ENCODE results near the gene CNP. TPM values are rescaled to one million over a fixed set of nuclear protein-coding genes. Genes with fewer than 3 reads are reported as not detected.

Gene CNP
- 10 to 100 TPM; 10.2 to 74.7 (median 40.2) TPM for total RNA-seq

DNA sequence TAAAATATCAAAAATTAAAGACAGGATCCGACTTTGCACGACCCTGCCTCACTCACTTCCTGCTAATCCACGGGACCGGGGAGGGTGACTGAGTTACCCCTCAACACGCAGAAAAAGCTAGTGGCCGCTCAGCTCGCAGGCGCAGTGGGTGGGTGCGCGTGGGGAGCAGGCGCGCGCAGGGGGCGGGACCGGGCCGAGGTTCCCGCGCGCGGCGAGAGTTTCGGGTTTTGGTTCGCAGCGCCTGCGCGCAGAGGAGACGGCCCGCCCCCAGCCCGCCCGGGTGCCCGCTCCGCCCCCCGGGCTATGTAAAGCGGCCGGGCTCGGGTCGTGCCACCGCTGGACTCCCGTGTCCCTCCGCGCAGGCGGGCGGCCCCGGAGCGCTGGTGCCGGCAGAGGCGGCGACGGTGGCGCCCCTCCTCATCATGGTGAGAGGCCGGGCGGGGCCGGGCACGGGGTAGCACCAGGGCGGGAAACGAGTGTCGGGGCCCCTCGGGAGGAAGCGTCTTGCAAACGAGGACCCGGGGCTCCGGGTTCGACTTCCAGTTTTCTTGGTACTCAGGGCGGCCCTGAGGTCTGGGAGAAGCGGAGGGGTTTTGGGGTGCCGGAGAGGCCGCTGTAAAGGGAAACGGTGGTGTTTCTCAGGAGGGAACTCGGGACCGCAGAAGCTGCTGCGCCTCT is at the start of gene CNP:
TSS of gene CNP (plus strand) at position 333 of the 678 bp plus-strand sequence. CDS start at position 423, 90 bp downstream.
- peak within 1 kb of the TSS; percentile 85 to 91 for H3K27ac ChIP-seq
- H3K4me3 ChIP-seq, result peak within 1 kb of the TSS; percentile 79 to 92
- peak; percentile 87 to 92 for DNase-seq
- TF ChIP-seq, protein P1, sequence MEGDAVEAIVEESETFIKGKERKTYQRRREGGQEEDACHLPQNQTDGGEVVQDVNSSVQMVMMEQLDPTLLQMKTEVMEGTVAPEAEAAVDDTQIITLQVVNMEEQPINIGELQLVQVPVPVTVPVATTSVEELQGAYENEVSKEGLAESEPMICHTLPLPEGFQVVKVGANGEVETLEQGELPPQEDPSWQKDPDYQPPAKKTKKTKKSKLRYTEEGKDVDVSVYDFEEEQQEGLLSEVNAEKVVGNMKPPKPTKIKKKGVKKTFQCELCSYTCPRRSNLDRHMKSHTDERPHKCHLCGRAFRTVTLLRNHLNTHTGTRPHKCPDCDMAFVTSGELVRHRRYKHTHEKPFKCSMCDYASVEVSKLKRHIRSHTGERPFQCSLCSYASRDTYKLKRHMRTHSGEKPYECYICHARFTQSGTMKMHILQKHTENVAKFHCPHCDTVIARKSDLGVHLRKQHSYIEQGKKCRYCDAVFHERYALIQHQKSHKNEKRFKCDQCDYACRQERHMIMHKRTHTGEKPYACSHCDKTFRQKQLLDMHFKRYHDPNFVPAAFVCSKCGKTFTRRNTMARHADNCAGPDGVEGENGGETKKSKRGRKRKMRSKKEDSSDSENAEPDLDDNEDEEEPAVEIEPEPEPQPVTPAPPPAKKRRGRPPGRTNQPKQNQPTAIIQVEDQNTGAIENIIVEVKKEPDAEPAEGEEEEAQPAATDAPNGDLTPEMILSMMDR (IDR thresholded peaks at IDR 0.05), result peak in 1 of 4 experiments; percentile 34
- TF ChIP-seq POLR2A (IDR thresholded peaks at IDR 0.05), result peak; percentile 73 to 86
- H3K4me1 ChIP-seq, result peaks cover 0 to 9% of the 10 kb centered on the region in 2 donors
- H3K27me3 ChIP-seq, result no peaks in the 10 kb centered on the region
- intact Hi-C loops (cut with DNase I; ENCODE audit: low total_unique reads), result loop anchor here (10.0 kb wide), 2 partner anchors 58 to 148 kb away; partner anchors contain the start of genes DHX58 and NKIRAS2
- H3K9me3 ChIP-seq, result no peaks in the 10 kb centered on the region
- H3K36me3 ChIP-seq, result no peaks in the 10 kb centered on the region

DNA sequence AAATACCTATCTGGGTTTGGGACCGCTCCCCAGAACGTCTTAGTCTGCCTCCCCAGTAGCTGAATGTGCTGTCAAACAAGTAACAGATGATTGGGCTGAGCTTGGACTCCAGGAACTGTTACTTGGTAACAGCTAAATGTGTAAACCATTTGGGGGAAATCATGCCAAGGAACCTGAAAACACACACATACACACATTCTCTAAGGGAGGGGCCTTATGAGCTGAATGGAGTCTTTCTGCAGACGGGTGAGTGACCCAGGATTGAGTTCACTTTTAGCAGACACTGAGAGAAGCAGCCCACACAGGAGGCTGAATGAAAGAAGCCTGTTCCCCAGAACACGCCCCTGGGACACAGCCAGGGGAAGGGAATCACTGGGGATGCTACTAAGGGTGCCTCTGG is 49.4 kb upstream of the CNP start:
- Histone ChIP-seq H3K9me3 (no peaks in the 10 kb centered on the region), H3K4me3 (peak overlapping the region in 1 of 2 donors; percentile 74), H3K27me3 (no peaks in the 10 kb centered on the region), H3K4me1 (peaks cover 0 to 11% of the 10 kb centered on the region in 2 donors), H3K27ac (no peak overlapping the region), H3K36me3 (no peaks in the 10 kb centered on the region)
- DNase-seq, result no peak
- intact Hi-C loops (cut with DNase I; ENCODE audit: low total_unique reads), result no loop called here
- no peak for TF ChIP-seq POLR2A (IDR thresholded peaks at IDR 0.05)
- TF ChIP-seq, protein P1 (IDR thresholded peaks at IDR 0.05), result no peak

DNA sequence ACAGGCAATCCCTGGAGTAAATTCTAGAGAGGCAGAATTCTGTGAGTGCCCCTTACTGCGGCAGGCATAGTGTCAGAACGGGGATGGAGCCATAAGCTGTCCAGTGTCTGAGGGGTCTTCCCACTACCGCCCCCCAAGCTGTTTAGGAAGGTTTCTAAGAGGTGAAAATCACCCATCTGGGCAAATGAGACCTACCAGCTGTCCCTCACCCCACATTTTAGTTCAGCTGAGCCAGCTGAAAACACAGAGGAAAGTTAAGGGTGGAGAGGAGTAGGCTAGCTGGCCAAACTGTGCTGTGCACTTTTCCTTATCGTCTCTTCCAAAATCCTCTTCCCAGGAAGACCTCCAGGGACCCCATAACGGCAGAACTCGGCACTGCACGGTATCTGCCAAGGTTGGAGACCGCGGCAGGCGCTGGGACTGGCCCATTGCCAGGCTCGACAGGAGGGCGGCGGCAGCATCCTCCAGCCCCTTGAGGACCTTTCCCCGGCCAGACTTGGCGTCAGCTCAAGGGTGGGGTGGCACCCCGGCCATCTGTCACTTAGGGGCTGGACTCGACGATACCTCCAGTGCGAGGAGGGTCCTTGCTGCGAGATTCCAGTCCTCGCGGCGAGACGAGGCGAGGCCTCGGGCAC is 48.8 kb upstream of the CNP start:
- peaks cover 0 to 11% of the 10 kb centered on the region in 2 donors for H3K4me1 ChIP-seq
- DNase-seq, result peak; percentile 52 to 58
- intact Hi-C loops (cut with DNase I; ENCODE audit: low total_unique reads), result no loop called here
- H3K36me3 ChIP-seq, result no peaks in the 10 kb centered on the region
- no peaks in the 10 kb centered on the region for H3K9me3 ChIP-seq
- peak overlapping the region; percentile 64 to 79 for H3K27ac ChIP-seq
- peak overlapping the region; percentile 73 to 74 for H3K4me3 ChIP-seq
- no peak for TF ChIP-seq POLR2A (IDR thresholded peaks at IDR 0.05)
- TF ChIP-seq, protein P1 (IDR thresholded peaks at IDR 0.05), result no peak
- no peaks in the 10 kb centered on the region for H3K27me3 ChIP-seq

DNA sequence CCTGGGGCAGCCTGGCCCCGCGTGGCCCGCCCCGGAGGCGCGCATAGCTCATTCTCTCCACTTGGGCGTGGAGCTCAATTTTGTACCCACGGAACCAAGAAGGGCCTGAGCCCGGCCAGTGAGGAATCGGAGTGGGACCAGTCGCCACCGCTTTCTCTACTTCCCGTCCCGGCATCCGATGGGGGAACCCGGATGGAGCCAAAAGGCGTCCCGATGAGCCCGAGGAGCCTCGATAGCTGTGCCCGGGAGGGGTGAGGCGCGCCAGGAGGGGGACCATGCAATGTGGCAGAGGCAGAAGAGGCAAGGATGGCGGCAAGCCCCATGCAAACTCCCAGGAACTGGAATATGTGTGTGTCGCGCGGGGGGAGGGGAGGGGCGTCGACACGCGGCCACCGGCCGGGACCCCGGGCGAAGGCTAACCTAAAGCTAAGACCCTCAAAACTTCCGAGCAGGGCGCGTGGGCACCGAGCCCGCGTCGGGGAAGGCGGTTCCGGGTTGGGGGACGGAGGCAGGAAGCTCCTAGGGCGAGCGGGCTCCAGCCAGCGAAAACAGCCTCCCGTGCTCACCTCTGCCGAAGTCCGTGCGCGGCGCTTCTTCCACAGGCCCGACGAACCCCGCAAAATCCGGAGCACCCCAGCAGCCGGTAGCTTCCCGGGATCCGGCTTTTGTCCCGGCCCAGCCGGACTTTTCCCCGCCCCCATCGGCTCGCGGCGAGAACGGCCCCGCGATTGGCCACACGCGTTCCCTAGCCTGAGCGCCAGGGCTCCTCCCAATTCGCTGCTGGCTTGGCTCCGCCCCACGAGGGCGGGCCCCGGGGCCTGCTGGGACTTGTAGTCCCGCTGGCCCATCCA is 48.1 kb upstream of the CNP start, which contains the start of gene ACLY:
TSS of gene ACLY (minus strand) at position 638 of the 851 bp plus-strand sequence. CDS start 5,078 bp downstream, outside the sequence.
- Histone ChIP-seq H3K9me3 (no peaks in the 10 kb centered on the region), H3K4me3 (peak within 1 kb of the TSS; percentile 73 to 74), H3K4me1 (peaks cover 0 to 11% of the 10 kb centered on the region in 2 donors), H3K27ac (peak within 1 kb of the TSS; percentile 64 to 79), H3K27me3 (no peaks in the 10 kb centered on the region), H3K36me3 (no peaks in the 10 kb centered on the region)
- peak; percentile 95 to 98 for DNase-seq
- intact Hi-C loops (cut with DNase I; ENCODE audit: low total_unique reads), result no loop called here
- TF ChIP-seq POLR2A (IDR thresholded peaks at IDR 0.05), result peak; percentile 84
- TF ChIP-seq, protein P1 (IDR thresholded peaks at IDR 0.05), result no peak
